DOHH2 (cell line): ENCODE measurements around the gene UNC13A.

Source experiments
- H3F3A ChIP-seq: fragments of 200-600 bp; sonication (generic), shearing (Covaris generic); 2 replicates; pipeline ENCODE4 v1.6.0; 2016; ENCODE audit warnings: antibody characterized with exemption, mild to moderate bottlenecking; ENCODE audit not compliant: control insufficient read depth, insufficient read depth
- H3K27ac ChIP-seq: fragments of 200-600 bp; sonication (generic); 2 replicates; pipeline ENCODE4 v1.5.1; 2014; ENCODE audit warnings: low read depth, mild to moderate bottlenecking, low read length, moderate library complexity
- H3K27me3 ChIP-seq: fragments of 200-600 bp; sonication (generic); 2 replicates; pipeline ENCODE4 v1.6.1; 2014; ENCODE audit warnings: mild to moderate bottlenecking, low read length, mixed read lengths; ENCODE audit not compliant: control insufficient read depth
- H3K36me3 ChIP-seq: fragments of 200-600 bp; sonication (generic); 2 replicates; pipeline ENCODE4 v1.6.1; 2014; ENCODE audit warnings: mild to moderate bottlenecking, low read length, moderate library complexity, mixed read lengths; ENCODE audit not compliant: control insufficient read depth
- H3K4me1 ChIP-seq: fragments of 200-600 bp; sonication (generic); 2 replicates; pipeline ENCODE4 v1.6.1; 2014; ENCODE audit warnings: mild to moderate bottlenecking, low read length, mixed read lengths; ENCODE audit not compliant: control insufficient read depth
- H3K4me2 ChIP-seq: fragments of 200-600 bp; sonication (generic); 2 replicates; pipeline ENCODE4 v1.6.0; 2014; ENCODE audit warnings: mild to moderate bottlenecking, low read length, moderate library complexity
- H3K4me3 ChIP-seq: fragments of 200-600 bp; sonication (generic); 2 replicates; pipeline ENCODE4 v1.5.1; 2014; ENCODE audit warnings: mild to moderate bottlenecking, low read length, mixed read lengths
- H3K79me2 ChIP-seq: fragments of 200-600 bp; sonication (generic); 2 replicates; pipeline ENCODE4 v1.6.1; 2014; ENCODE audit warnings: mild to moderate bottlenecking, low read length, mixed read lengths; ENCODE audit not compliant: control insufficient read depth
- H3K9me2 ChIP-seq: fragments of 200-600 bp; sonication (generic); replicated peaks from 2 replicates; pipeline ENCODE4 v1.6.1; 2014; ENCODE audit warnings: mild to moderate bottlenecking, low read length, mixed read lengths; ENCODE audit not compliant: control insufficient read depth
- H3K9me3 ChIP-seq: fragments of 200-600 bp; sonication (generic); 2 replicates; pipeline ENCODE4 v1.6.1; 2014; ENCODE audit warnings: antibody characterized with exemption, low read length, mixed read lengths; ENCODE audit not compliant: control insufficient read depth, insufficient read depth
- H4K20me1 ChIP-seq: fragments of 200-600 bp; sonication (generic); 2 replicates; pipeline ENCODE4 v1.6.0; 2014; ENCODE audit warnings: low read depth, mild to moderate bottlenecking, antibody characterized with exemption, low read length, moderate library complexity; ENCODE audit not compliant: control insufficient read depth, insufficient read depth
- EZH2phosphoT487 ChIP-seq: fragments of 200-600 bp; sonication (generic); IDR thresholded peaks from 2 replicates; pipeline ENCODE4 v1.6.1; 2017; ENCODE audit warnings: borderline replicate concordance, mild to moderate bottlenecking, antibody characterized with exemption, low read length, moderate library complexity, mixed read lengths
- TF ChIP-seq, protein P1 (sequence below): fragments of 200-600 bp; sonication (generic); IDR thresholded peaks from one replicate; pipeline ENCODE4 v1.5.1; 2014; ENCODE audit warnings: antibody characterized with exemption, mild to moderate bottlenecking, low read depth, low read length; ENCODE audit not compliant: poor library complexity, severe bottlenecking

UNC13A gene

DNA sequence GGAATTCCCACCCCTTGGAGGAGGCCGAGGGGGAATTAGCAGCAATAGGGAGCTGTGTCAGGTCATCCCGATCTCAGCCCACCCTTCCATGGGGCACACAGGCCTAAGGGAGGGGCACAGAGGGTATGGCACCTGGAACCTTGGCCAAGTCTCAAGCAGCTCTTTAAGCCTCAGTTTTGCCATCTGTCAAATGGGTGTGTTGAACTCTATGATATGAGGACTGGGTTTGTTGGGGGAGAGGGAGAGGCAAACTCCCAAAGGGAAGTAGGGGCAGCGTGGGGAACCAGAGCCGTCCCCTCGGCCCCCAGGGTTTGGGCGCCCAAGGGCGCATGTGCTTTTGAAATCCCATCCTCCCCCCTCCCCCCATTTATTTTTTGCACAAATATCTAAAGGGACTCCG lies 83.0 kb downstream of the UNC13A start:
- H3F3A ChIP-seq: peaks cover 15% of the 10 kb centered on the region
- no peaks in the 10 kb centered on the region for H3K79me2 ChIP-seq
- no peaks in the 10 kb centered on the region for H3K36me3 ChIP-seq
- peaks cover 32% of the 10 kb centered on the region for H3K4me1 ChIP-seq
- H4K20me1 ChIP-seq: no peaks in the 10 kb centered on the region
- no peaks in the 10 kb centered on the region for H3K9me2 ChIP-seq
- no peaks in the 10 kb centered on the region for H3K9me3 ChIP-seq
- no peak overlapping the region for H3K27ac ChIP-seq
- TF ChIP-seq EZH2phosphoT487: no peak
- TF ChIP-seq, protein P1, sequence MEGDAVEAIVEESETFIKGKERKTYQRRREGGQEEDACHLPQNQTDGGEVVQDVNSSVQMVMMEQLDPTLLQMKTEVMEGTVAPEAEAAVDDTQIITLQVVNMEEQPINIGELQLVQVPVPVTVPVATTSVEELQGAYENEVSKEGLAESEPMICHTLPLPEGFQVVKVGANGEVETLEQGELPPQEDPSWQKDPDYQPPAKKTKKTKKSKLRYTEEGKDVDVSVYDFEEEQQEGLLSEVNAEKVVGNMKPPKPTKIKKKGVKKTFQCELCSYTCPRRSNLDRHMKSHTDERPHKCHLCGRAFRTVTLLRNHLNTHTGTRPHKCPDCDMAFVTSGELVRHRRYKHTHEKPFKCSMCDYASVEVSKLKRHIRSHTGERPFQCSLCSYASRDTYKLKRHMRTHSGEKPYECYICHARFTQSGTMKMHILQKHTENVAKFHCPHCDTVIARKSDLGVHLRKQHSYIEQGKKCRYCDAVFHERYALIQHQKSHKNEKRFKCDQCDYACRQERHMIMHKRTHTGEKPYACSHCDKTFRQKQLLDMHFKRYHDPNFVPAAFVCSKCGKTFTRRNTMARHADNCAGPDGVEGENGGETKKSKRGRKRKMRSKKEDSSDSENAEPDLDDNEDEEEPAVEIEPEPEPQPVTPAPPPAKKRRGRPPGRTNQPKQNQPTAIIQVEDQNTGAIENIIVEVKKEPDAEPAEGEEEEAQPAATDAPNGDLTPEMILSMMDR: no peak
- H3K27me3 ChIP-seq: peaks cover 10% of the 10 kb centered on the region
- H3K4me3 ChIP-seq: peak overlapping the region; percentile 76
- peak overlapping the region; percentile 72 for H3K4me2 ChIP-seq

DNA sequence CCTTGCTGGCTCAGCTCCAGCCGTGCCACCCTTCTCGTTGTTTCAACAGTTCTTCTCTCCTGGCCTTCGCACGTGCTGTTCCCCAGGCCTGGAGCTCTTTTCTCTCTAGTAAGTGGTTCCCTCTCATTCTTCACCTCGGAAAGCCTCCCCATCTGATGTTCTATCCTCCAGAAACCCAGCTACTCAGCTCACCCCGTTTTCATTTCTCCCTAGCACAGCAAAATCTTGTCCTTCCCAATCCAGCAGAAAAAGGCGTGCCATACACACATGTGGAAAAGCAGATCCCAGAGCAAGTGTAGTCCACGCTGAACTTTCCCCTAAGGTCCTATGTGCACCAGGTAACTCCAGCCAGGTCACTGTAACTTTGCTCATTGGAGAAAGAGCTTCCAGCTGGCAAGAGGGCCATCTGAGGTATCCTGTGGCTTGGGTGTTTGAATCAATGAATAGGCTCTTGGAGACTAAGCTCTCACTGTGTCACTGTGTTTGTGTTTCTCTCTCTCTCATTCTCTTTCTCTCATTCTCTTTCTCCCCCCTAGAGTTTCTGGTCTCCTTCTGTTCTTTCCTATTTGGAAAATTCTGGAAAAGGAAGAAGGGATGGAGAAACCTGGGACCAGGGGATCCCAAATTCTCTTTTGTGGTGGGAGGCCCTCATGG lies 83.7 kb downstream of the UNC13A start:
- TF ChIP-seq, protein P1: no peak
- TF ChIP-seq EZH2phosphoT487: no peak
- Histone ChIP-seq H3K9me3 (no peaks in the 10 kb centered on the region), H3K4me1 (peaks cover 32% of the 10 kb centered on the region), H3K4me2 (no peak overlapping the region), H3F3A (peaks cover 15% of the 10 kb centered on the region), H3K27ac (no peak overlapping the region), H3K36me3 (no peaks in the 10 kb centered on the region), H3K4me3 (no peak overlapping the region), H3K79me2 (no peaks in the 10 kb centered on the region), H3K9me2 (no peaks in the 10 kb centered on the region), H3K27me3 (peaks cover 10% of the 10 kb centered on the region), H4K20me1 (no peaks in the 10 kb centered on the region)

DNA sequence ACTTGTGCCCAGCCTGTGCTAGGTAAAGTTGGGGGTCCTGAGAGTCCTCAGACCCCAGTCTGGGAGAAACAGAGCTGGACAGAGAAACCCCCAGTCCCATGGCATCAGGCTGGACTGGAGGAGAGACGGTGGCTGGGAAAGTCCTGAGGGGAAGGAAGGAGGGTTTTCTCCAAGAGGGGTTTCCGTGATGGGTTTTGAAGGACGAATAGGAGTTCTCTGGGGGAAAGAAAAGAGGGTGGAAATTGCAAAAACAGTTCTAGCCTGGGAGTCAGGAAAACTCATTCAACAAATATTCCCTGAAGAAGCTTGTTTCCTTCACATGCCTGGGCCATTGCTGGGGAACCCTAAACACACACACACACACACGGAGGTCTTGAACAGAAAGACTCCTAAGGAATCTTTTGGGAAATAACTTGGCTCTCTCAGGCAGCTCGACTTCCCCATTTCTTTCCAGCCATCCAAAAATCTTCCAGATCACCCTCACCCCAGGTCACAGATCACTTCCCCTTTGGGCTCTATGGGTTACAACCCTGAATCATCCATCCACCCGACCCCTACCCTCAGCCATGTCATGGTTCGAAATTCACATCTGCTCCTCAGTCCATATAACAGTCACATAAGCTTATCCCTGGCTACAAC lies 85.2 kb downstream of the UNC13A start:
- Histone ChIP-seq H3K27ac (no peak overlapping the region), H3F3A (peaks cover 15% of the 10 kb centered on the region), H4K20me1 (no peaks in the 10 kb centered on the region), H3K79me2 (no peaks in the 10 kb centered on the region), H3K36me3 (no peaks in the 10 kb centered on the region), H3K4me3 (no peak overlapping the region), H3K9me2 (no peaks in the 10 kb centered on the region), H3K27me3 (peaks cover 10% of the 10 kb centered on the region), H3K9me3 (no peaks in the 10 kb centered on the region), H3K4me2 (no peak overlapping the region), H3K4me1 (peaks cover 39% of the 10 kb centered on the region)
- TF ChIP-seq EZH2phosphoT487: no peak
- TF ChIP-seq, protein P1: no peak
